Tongue (tissue), 2 donors: ENCODE measurements around the gene TXNDC15. TPM values are rescaled to one million over a fixed set of nuclear protein-coding genes. Genes with fewer than 3 reads are reported as not detected.
"Not testable (repeated sequence)": the region's sequence is repeated elsewhere in the genome, so short reads cannot be mapped to it uniquely, and the experiment has no call there.

Experiments used
- DNase-seq: peaks from one replicate; pipeline ENCODE4 v3.0.0-alpha.2; 2015
- total RNA-seq: library from RNA; depleted of rRNA; stranded (reverse); fragments of >200 nt; gene quantifications from one replicate; pipeline ENCODE4 v1.2.3, GENCODE V29; 2014

The TXNDC15 gene
- 104 TPM for total RNA-seq

GRCh38 chr5:134873987-134874830, at the start of gene TXNDC15:
Gene TXNDC15 (plus strand): TSS chr5:134874371. CDS start chr5:134874428, 57 bp downstream.
- DNase-seq: peak; percentile 93

GRCh38 chr5:134824681-134825080, 49.5 kb upstream of the TXNDC15 start:
- DNase-seq: no peak

- DNase-seq: no peak
These were observed 49.0 kb upstream of the TXNDC15 start for GRCh38 chr5:134825212-134825611.

GRCh38 chr5:134833340-134834032, 40.7 kb upstream of the TXNDC15 start:
- DNase-seq: peak; percentile 7

- DNase-seq: no peak
These were observed 38.5 kb upstream of the TXNDC15 start for GRCh38 chr5:134835623-134836022.

GRCh38 chr5:134837530-134838181, 36.5 kb upstream of the TXNDC15 start:
- DNase-seq: no peak

- DNase-seq: not testable (repeated sequence)
These were observed 35.8 kb upstream of the TXNDC15 start for GRCh38 chr5:134838361-134838760.

- DNase-seq: no peak
These were observed 33.4 kb upstream of the TXNDC15 start for GRCh38 chr5:134840811-134841210.

GRCh38 chr5:134844252-134844651, 29.9 kb upstream of the TXNDC15 start:
- DNase-seq: no peak

- DNase-seq: peak; percentile 17
These were observed 28.8 kb upstream of the TXNDC15 start for GRCh38 chr5:134845335-134845851.

- DNase-seq: peak; percentile 98
These were observed 28.1 kb upstream of the TXNDC15 start, which contains the start of gene C5orf24 for GRCh38 chr5:134845852-134846640. Gene C5orf24 (plus strand): TSS chr5:134845968. CDS start chr5:134854901, 8,933 bp downstream.

GRCh38 chr5:134846641-134846960, 27.6 kb upstream of the TXNDC15 start:
- DNase-seq: no peak

GRCh38 chr5:134849434-134849933, 24.7 kb upstream of the TXNDC15 start:
- not testable (repeated sequence) for DNase-seq

GRCh38 chr5:134851307-134851923, 22.8 kb upstream of the TXNDC15 start:
- DNase-seq: peak; percentile 35

GRCh38 chr5:134856465-134856864, 17.7 kb upstream of the TXNDC15 start:
- not testable (repeated sequence) for DNase-seq

- DNase-seq: no peak
These were observed 16.8 kb upstream of the TXNDC15 start for GRCh38 chr5:134857401-134857800.

GRCh38 chr5:134864707-134865106, 9.5 kb upstream of the TXNDC15 start:
- DNase-seq: no peak

- DNase-seq: no peak
These were observed 677 bp upstream of the TXNDC15 start for GRCh38 chr5:134873494-134873893.

- peak; percentile 85 for DNase-seq
These were observed 872 bp downstream of the TXNDC15 start for GRCh38 chr5:134874831-134875655.

- no peak for DNase-seq
These were observed 3.0 kb downstream of the TXNDC15 start for GRCh38 chr5:134877159-134877558.
